ENCODE measurements around the gene PBX2.
A peak's percentile ranks its signal among the peaks of the same experiment; 100 is the strongest.
"Not testable (repeated sequence)": the region's sequence is repeated elsewhere in the genome, so short reads cannot be mapped to it uniquely, and the experiment has no call there.

Gene PBX2

GRCh38 chr6:32186151-32186840, 3.7 kb downstream of the PBX2 start:
- not testable (repeated sequence) for DNase-seq (ENCODE audit: low read depth)

- peak; percentile 46 for DNase-seq (ENCODE audit: low read depth)
Observed at GRCh38 chr6:32185681-32186131, 4.3 kb downstream of the PBX2 start.

GRCh38 chr6:32184084-32184640, 5.8 kb downstream of the PBX2 start, which contains the start of gene AGER:
Gene AGER, minus strand, starts transcription at chr6:32184253. Its CDS starts 31 bp downstream, at chr6:32184222.
- no peak for DNase-seq (ENCODE audit: low read depth)

- no peak for DNase-seq (ENCODE audit: low read depth)
Observed at GRCh38 chr6:32183483-32184083, 6.4 kb downstream of the PBX2 start.

GRCh38 chr6:32183030-32183429, 7.0 kb downstream of the PBX2 start:
- no peak for DNase-seq (ENCODE audit: low read depth)

GRCh38 chr6:32182555-32182981, 7.4 kb downstream of the PBX2 start:
- no peak for DNase-seq (ENCODE audit: low read depth)

- DNase-seq (ENCODE audit: low read depth) = no peak
Observed at GRCh38 chr6:32181915-32182529, 8.0 kb downstream of the PBX2 start.

- no peak for DNase-seq (ENCODE audit: low read depth)
Observed at GRCh38 chr6:32181148-32181702, 8.8 kb downstream of the PBX2 start.

GRCh38 chr6:32179766-32180405, 10.1 kb downstream of the PBX2 start:
- no peak for DNase-seq (ENCODE audit: low read depth)

- DNase-seq (ENCODE audit: low read depth) = no peak
Observed at GRCh38 chr6:32178547-32179440, 11.2 kb downstream of the PBX2 start.

GRCh38 chr6:32177788-32178546, 12.0 kb downstream of the PBX2 start, which contains the start of gene RNF5:
Gene RNF5, plus strand, starts transcription at chr6:32178405. Its CDS starts 107 bp downstream, at chr6:32178512.
- DNase-seq (ENCODE audit: low read depth) = peak; percentile 88

GRCh38 chr6:32177183-32177787, 12.7 kb downstream of the PBX2 start:
- no peak for DNase-seq (ENCODE audit: low read depth)

- no peak for DNase-seq (ENCODE audit: low read depth)
Observed at GRCh38 chr6:32176476-32177182, 13.4 kb downstream of the PBX2 start.

GRCh38 chr6:32175711-32176475, 14.1 kb downstream of the PBX2 start, which contains the start of gene AGPAT1:
Gene AGPAT1, minus strand, starts transcription at chr6:32176084. Its CDS starts 4,588 bp downstream, at chr6:32171496.
- DNase-seq (ENCODE audit: low read depth) = peak; percentile 93

- DNase-seq (ENCODE audit: low read depth) = no peak
Observed at GRCh38 chr6:32175322-32175710, 14.7 kb downstream of the PBX2 start.

- no peak for DNase-seq (ENCODE audit: low read depth)
Observed at GRCh38 chr6:32174416-32174815, 15.6 kb downstream of the PBX2 start.

GRCh38 chr6:32173051-32173727, 16.8 kb downstream of the PBX2 start:
- no peak for DNase-seq (ENCODE audit: low read depth)

- no peak for DNase-seq (ENCODE audit: low read depth)
Observed at GRCh38 chr6:32171234-32171633, 18.8 kb downstream of the PBX2 start.

Measured in stimulated activated CD4-positive, alpha-beta T cell treated with anti-CD3 and anti-CD28 coated beads, Interleukin-2, amount 100 ng/mL, for 4 hours (primary cell).